HG03175 (cell line): ENCODE data around the gene CXADR.
A peak's percentile ranks its signal among the peaks of the same experiment; 100 is the strongest.
"Not testable (repeated sequence)": the region's sequence is repeated elsewhere in the genome, so short reads cannot be mapped to it uniquely, and the experiment has no call there.

ENCODE experiments used
- ATAC-seq: cut with Tn5 transposase; IDR thresholded peaks from one replicate; pipeline ENCODE4 v1.9.1; 2021; ENCODE audit warnings: mild to moderate bottlenecking, moderate library complexity; ENCODE audit not compliant: unreplicated experiment

Gene CXADR

DNA sequence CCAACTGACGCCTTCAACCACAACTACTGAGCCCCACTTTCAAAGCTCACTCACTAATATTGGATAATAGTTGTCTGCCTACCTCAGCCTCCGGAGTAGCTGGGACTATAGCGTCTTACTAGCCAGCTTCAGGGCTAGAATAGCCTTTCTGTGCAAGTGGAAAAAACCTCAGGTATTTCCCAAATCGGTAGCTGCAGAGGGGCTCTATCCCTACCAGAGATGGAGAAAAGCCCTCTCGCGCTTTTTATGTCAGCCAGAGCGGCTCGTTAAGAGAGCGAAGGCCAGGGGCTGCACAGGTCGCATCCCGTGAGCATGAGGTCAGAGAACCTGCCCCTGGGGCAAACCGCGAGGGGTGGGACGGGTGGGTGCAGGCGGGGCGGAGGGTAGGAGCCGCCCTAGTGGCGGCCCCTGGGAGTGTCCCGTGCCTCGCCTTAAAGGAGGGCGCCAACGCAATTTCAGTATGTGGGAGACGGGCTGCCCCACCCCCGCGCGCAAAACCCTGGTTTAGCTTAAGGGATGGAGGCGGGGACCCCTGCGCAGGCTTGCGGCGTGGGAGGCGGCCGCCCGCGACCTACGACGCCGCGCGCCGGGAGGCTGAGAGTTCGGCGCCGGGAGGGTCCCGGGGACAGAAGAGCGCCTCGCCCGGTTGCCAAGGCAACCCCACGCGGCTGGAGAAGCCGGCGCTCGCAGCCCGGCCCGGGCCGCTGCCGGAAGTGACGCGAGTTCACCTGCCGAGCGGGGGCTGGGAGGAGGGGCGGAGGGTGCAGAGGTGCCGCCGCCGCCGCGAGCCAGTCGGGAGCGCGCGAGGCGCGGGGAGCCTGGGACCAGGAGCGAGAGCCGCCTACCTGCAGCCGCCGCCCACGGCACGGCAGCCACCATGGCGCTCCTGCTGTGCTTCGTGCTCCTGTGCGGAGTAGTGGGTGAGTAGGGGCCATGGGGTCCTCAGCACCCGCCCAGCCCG lies at the start of gene CXADR:
TSS of gene CXADR (plus strand) at position 791 of the 961 bp plus-strand sequence. CDS start at position 878, 87 bp downstream.
- ATAC-seq = peak; percentile 87

DNA sequence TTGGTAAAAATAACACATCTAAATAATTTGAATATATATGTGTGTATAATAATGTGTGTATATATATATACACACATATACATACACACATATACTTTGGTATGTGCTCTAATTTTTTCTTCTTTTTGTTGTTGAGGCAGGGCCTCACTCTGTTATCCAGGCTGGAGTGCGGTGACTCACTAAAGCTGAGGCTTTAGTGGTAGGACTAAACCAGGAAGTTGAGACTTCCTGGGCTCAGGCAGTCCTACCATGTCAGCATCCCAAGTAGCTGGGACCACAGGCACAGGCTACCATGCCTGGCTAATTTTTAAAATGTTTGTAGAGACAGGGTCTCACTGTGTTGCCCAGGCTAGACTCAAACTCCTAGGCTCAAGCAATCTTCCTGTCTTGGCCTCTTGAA lies 46.7 kb upstream of the CXADR start:
- ATAC-seq = no peak

DNA sequence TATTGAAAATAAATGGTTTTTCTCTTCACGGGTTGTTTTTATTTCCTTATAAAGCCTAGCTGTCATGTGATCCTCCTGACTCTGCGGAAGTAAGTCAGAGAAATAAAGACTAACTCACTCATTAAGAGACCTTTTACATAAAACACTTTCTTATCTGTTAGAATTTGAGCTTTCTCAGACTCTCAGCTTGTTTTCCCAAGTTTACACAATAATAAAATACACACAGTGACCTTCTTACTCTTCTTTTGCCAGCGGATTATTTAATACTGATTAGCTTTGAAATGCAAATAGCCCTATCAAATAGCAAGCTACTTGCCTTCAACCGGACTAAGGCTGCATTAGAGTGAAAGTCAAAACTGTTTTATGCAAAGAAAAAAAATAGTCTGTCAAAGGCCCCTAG lies 45.5 kb upstream of the CXADR start:
- ATAC-seq = no peak

DNA sequence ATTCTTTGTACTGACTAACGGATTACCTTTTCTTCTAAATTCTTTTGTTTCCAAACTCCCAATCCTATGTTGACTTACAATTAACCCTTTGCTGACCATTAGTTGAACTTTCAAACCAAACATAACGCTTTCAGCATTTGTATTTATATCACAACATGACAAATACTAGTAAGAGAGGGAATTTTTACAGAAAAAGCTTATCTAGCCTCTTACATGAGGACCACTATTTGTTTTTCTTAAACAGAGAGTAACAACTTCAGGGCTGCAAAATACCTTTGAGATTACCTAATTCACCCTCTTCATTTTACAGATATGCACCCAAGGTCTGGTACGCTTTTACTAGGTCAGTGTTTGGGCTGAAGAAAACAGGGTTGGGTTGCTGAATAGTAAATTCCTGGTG lies 45.0 kb upstream of the CXADR start:
- ATAC-seq = no peak

DNA sequence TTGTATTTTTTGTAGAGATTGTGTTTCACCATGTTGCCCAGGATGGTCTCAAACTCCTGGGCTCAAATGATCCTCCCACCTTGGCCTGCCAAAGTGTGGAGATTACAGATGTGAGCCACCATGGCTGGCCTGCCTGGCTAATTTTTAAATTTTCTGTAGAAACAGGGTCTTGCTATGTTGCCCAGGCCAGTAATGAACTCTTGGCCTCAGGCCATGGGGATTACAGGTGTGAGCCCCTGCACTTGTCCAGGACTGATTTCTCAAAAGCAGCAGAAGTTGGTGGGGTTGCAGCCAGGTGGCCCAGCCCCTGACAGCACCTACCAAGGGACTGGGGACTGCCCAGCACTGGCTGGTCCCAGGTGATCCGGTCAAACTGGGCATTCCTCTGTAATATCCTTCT lies 44.1 kb upstream of the CXADR start:
- ATAC-seq = no peak

DNA sequence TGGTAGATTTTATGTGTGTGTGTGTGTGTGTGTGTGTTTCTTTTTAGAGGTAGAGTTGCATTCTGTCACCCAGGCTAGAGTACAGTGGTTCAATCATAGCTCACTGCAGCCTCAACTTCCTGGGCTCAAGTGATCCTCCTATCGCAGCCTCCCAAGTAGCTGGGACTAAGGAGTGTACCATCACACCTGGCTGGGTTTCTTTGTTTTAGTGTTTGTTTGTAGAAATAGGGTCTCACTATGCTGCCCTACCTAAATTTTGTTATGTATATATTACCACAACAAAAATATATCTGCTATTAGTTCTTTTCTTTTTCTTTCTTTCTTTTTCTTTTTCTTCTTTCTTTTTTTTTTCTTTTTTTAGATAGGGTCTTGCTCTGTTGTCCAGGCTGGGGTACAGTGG lies 43.1 kb upstream of the CXADR start:
- ATAC-seq = no peak

DNA sequence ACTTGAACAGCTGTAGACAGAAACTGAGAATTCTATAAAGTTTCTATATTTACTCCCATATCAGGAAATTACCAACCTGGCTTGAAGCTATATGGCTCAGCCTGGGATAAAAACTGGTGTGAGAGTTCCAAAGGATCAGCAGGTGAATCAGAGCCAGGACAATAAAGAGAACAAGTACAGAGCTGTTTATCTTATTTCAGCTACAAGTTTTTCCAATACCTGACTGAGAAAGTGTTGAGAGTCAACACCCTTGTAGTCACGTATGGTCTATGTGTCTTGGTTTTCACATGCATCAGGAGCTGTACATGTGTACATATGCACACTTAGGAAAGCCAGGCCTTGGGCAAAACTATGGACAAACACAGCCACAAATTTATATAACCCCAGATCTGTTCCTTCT lies 40.7 kb upstream of the CXADR start:
- no peak for ATAC-seq

DNA sequence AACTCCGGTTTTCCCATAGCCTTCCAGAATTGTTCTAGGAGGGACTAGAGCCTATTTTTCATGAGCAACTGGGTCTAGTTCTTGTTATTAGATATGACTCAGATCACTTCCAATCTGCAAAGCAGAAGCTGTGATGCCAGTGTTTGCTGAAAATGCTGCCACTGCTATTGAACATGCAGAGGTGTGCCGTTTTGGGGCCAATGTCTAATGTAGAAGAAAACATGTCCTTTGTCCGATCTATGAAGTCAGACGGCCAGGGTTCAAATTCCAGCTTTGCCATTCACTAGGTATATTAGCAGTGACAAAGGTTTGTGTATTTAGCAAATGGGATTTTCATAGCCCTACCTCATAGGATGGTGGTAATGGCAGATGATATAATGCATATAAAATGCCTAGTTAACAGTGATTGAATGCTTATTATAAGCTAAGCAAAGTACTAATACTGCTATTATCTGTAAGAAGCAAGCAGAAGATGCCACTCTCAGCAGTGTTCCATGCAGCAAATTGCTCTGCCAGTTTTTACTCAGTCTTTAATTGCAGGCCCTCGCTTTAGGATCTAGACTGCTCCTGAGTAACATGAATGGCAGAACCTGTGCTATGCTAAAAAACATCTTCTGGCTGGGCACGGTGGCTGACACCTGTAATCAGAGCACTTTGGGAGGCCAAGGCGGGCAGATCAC lies 40.1 kb upstream of the CXADR start:
- ATAC-seq = no peak

DNA sequence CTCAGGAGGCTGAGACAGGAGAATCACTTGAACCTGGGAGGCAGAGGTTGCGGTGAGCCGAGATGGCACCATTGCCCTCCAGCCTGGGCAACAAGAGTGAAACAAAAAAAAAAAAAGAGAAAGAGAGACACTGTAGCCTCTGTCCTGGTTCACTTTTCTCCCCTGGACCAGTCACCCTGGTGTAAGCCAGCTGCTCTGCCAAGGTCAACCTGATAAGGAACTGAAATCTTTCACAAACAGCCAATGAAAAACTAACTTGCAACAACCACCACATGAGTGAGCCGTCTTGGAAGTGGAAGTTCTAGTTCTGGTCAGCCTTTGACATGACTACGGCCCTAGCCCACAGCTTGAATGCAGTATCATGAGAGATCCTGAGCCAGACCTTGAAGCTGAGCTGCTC lies 36.8 kb upstream of the CXADR start:
- no peak for ATAC-seq

DNA sequence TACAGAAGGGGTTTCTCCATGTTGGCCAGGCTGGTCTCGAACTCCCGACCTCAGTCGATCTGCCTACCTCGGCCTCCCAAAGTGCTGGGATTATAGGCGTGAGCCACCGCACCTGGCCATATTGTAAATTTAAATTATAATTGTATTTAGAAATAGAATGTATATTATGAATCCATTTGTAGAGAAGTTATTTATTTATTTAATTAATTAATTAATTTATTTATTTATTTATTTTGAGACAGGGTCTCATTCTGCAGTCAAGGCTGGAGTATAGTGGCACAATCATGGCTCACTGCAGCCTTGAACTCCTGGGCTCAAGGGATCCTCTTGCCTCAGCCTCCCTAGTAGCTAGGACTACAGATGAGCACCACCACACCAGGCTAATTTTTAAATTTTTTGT lies 34.7 kb upstream of the CXADR start:
- ATAC-seq = not testable (repeated sequence)

DNA sequence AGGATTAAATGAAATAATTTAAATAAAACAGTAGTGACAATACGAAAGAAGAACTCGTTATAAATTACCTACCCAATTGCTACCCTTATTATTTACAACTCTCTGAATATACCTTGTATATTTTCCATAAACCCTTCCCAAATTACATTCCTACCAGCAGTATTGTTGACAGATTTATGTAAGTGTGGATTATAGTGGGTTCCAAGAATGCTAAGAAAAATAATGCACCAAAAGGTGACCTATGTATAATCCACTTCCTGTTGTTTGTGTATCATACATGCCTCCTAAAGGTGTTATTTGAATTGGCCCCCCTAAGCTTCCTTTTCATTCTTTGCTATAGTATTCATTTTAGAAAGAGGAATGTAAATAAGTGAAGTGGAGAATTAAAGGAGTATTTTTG lies 33.2 kb upstream of the CXADR start:
- ATAC-seq = no peak

DNA sequence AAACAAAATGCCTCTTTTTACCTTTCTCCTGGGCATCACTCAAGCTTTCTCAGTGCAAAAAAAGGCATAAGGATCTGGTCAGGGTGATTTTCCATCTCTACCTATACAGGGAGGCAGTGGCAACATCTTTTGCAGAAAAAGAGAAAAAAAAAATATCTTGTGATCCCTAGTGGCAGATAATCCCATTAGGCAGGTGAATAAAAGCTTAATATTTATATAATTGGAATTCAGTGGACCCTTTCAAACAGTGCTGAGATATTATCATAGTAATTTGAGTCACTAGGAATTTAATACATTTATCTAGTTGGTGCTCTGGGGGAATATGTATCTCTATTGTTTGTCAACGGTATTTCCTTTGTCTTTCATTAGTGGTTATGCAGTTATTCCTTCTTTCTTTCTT lies 29.9 kb upstream of the CXADR start:
- ATAC-seq = no peak

DNA sequence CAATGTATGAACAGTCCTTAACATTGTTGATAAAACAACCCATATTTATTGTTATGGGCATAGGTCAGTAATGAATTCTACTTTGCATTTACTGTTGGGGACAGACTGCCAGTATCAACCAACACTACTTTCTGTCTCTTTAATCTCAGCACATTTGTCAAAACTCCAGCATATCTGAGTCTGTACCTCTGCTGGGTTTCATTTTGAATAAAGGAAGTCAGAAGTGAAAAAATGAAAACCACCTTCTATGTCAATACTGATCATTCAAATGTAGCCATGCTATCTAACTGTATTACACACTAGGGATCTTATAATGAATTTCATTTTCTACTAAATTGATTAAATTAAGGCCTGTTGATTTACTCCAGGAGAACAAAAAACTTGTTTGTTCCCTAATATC lies 24.2 kb upstream of the CXADR start:
- no peak for ATAC-seq

DNA sequence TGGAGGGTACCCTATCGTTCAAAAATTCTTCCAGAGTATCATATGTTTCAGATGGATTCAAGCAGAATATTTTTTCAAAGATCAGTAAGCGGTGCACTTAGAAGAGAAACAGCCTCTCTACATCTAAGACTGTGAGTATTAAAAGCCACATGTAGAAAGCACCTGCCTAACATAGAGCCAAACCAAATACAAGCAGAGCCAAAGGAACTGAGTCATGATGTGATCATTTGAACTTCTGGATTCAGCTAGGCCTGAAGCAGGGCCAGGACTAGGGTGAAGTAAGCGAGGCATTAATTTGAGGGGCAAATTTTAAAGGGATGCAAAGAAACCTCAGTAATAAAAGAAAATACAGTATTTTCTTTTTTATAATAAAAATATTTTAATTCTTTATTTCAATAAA lies 23.3 kb upstream of the CXADR start:
- ATAC-seq = not testable (repeated sequence)

DNA sequence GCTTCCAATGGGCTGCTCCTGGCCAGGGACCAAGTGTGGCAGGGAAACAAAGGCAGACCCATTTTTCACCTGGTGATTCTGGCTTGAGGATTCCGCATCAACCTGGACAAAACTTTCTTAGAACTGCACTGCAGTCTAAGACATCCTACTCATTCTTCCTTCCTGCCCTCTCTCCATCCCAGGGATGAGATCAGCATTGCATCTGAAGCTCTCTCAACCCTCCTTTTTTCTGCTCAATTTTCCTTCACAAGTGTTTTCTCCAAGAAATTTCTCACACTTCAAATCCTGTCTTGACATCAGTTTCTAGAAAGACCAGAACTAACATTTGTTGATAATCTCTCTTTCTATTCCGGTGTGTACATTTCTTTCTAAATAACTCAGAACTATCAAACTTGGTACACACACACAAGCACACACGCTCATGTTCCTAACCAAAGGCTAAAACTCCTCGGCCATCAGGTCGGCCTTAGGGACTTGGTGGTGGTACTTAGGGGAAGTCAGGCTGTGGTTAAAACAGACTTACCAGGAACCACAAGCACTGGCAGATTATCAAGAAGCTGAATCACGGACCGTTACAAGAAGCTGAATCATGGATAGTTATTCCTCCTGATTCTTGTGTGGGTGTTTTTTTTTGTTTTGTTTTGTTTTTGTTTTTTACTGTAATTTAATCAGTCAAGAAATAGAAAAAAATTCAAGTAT lies 21.0 kb upstream of the CXADR start:
- no peak for ATAC-seq

DNA sequence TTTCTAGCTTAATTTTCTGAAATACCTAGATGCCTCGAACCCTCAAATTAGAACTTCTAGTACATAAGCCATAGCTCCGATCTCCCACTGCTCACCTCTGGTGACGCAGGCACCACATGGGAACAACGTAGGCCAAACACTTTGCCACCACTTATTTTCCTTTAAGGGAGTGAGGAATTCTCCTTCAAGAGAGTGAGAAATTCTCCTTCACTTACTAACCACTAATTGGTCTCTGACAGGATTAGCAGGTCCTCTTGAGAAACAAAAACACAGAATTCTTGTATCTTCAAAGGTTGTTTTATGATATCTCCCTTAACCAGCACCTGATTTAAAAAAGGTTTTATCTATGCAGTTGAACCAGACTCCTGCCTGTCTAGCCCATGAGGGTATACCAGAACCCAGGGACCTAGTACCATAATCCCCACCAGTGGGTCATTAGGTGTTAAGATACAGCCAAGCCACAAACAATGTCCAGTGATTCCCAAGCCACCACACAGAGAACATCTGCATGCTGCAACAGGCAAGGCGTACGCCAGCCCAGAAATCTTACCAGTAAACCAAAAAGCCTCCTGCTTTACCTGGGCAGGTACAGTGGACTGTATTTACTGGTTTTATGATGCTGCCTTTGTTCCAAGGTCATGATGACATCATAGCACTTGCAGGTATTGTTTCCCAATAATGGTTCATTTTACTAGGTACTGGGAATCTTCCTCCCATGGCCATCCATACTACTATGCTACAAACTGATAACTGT lies 20.3 kb upstream of the CXADR start:
- no peak for ATAC-seq

DNA sequence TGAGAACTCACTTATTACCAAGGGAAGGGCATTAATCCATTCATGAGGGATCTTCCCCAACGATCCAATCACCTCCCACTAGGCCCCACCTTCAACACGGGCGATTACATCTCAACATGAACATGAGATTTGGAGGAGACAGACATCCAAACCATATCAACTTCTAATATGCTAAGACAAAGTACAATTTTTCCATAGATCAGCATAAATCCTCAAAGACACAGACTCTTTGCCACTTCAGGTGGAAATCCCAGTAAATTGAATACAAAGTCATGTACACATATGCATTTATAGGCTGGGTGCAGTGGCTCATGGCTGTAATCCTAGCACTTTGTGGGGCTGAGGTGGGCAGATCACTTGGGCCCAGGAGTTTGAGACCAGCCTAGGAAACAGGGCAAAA lies 18.8 kb upstream of the CXADR start:
- no peak for ATAC-seq

DNA sequence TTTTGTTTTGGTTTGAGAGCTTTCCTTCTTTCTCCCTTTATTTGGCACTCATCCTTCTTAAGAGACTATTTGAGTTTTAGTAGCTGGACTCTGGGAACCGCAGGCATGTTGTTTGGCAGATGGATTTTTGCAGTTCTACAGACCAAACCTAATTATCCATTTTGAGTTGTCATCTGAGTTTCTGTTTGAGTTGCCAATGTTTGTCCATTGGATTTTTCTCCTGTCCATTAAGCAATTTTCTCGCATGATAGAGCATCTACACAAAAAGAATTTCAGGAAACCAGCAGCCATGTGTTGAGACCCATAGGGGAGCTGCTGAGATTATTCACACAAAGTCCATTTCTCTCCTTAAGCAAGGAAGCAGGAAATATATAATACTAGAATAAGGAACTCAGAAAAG lies 17.2 kb upstream of the CXADR start:
- ATAC-seq = no peak

DNA sequence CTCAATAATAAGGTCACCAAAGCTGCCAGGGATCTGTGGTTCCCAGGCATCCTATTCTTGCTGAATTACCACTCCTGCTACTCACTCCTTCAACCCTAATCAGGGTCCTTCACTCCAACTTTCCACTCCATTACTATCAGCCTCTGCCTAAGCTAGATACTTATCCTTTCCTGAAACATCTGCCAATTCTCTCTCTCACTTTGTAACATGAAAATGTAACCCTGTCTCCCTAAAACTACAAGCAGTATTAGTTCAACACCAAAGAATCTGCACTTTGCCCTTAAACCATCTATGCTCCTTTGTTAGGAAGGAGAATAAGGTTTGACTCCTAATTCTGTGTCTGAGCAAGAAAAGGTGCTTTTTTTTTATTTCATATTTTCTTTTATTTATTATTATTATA lies 15.5 kb upstream of the CXADR start:
- no peak for ATAC-seq

DNA sequence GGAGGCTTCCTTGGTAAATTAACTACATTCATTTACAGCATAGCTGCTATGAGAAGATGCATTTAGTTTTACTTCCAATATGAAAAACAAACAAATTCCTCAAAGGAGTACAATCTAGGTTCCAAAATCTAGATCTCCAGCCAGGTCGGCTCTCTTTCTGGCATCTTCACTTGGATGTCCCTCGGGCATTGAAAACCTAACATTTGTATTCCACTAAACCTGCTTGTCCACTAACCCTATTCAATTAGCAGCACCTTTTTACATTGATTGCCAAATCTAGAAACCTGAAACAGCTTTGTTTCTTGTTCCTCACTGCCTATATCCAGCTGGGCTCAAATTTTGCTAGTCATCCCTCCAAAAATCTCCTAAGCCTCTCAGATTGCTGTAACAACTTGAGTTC lies 14.3 kb upstream of the CXADR start:
- no peak for ATAC-seq
